ENCODE measurements around the gene TBX15.

- TF ChIP-seq POLR2AphosphoS5 (IDR thresholded peaks at IDR 0.05; ENCODE audit: control insufficient read depth, insufficient read depth, low read depth, low read length) (no peak), FOSL1 (tag; conservative IDR thresholded peaks at IDR 0.05) (no peak), ZBTB49 (CRISPR knock-in tag; IDR thresholded peaks at IDR 0.05; ENCODE audit: borderline replicate concordance) (no peak)
Measured at GRCh38 chr1:118881751-118882150, 106.4 kb downstream of the TBX15 start.
